GM19324 (cell line): ENCODE measurements around the gene BICDL1.

Experiments used
- ATAC-seq: cut with Tn5 transposase; IDR thresholded peaks from one replicate; pipeline ENCODE4 v1.9.1; 2021; ENCODE audit warnings: mild to moderate bottlenecking, moderate library complexity; ENCODE audit not compliant: unreplicated experiment, low FRiP score

Gene BICDL1

GRCh38 chr12:120096671-120097202 lies 107.7 kb downstream of the BICDL1 start:
- no peak for ATAC-seq

- no peak for ATAC-seq
Measured at GRCh38 chr12:120098756-120099470, 109.9 kb downstream of the BICDL1 start.

- no peak for ATAC-seq
Measured at GRCh38 chr12:120099738-120100137, 110.7 kb downstream of the BICDL1 start.

- ATAC-seq = no peak
Measured at GRCh38 chr12:120100630-120101029, 111.6 kb downstream of the BICDL1 start.

GRCh38 chr12:120101182-120101581 lies 112.1 kb downstream of the BICDL1 start:
- no peak for ATAC-seq

- no peak for ATAC-seq
Measured at GRCh38 chr12:120101617-120102016, 112.6 kb downstream of the BICDL1 start.

GRCh38 chr12:120102189-120103043 lies 113.4 kb downstream of the BICDL1 start:
- ATAC-seq = no peak

- ATAC-seq = no peak
Measured at GRCh38 chr12:120103044-120103338, 114.0 kb downstream of the BICDL1 start.

- no peak for ATAC-seq
Measured at GRCh38 chr12:120103371-120103770, 114.3 kb downstream of the BICDL1 start.

GRCh38 chr12:120106151-120106550 lies 117.1 kb downstream of the BICDL1 start:
- no peak for ATAC-seq

- no peak for ATAC-seq
Measured at GRCh38 chr12:120109570-120110267, 120.7 kb downstream of the BICDL1 start.

GRCh38 chr12:120110550-120111501 lies 121.8 kb downstream of the BICDL1 start:
- ATAC-seq = peak; percentile 78

- no peak for ATAC-seq
Measured at GRCh38 chr12:120115066-120115465, 126.0 kb downstream of the BICDL1 start.

GRCh38 chr12:120115692-120116440 lies 126.8 kb downstream of the BICDL1 start:
- no peak for ATAC-seq

GRCh38 chr12:120116441-120116791 lies 127.4 kb downstream of the BICDL1 start, which contains the start of gene RAB35:
RAB35 (minus strand) TSS chr12:120116753; CDS start chr12:120116650, 103 bp downstream.
- ATAC-seq = no peak

- peak; percentile 69 for ATAC-seq
Measured at GRCh38 chr12:120116792-120117651, 128.0 kb downstream of the BICDL1 start.

GRCh38 chr12:120117961-120118320 lies 128.9 kb downstream of the BICDL1 start:
- no peak for ATAC-seq

GRCh38 chr12:120118321-120119061 lies 129.5 kb downstream of the BICDL1 start:
- no peak for ATAC-seq
